Upper lobe of right lung (tissue), 1 donor: ENCODE measurements around the gene HCRTR1. TPM values are rescaled to one million over a fixed set of nuclear protein-coding genes. Genes with fewer than 3 reads are reported as not detected.

Experiments
- ATAC-seq: fragments of 200-7000 bp; cut with Tn5 transposase; one replicate; pipeline ENCODE4 v1.9.1; 2020; ENCODE audit warnings: mild to moderate bottlenecking, moderate library complexity
- DNase-seq: peaks from one replicate; pipeline ENCODE4 v3.0.0-alpha.2; 2020
- H3K27ac ChIP-seq: fragments of 200-600 bp; one replicate; pipeline ENCODE4 v1.8.0; 2022
- H3K27me3 ChIP-seq: fragments of 200-600 bp; one replicate; pipeline ENCODE4 v1.8.0; 2022; ENCODE audit warnings: mild to moderate bottlenecking
- H3K36me3 ChIP-seq: fragments of 200-600 bp; one replicate; pipeline ENCODE4 v1.8.0; 2022
- H3K4me1 ChIP-seq: fragments of 200-600 bp; one replicate; pipeline ENCODE4 v1.8.0; 2022
- H3K4me3 ChIP-seq: fragments of 200-600 bp; one replicate; pipeline ENCODE4 v1.8.0; 2022; ENCODE audit warnings: mild to moderate bottlenecking
- H3K9me3 ChIP-seq: fragments of 200-600 bp; one replicate; pipeline ENCODE4 v1.8.0; 2022
- intact Hi-C: fragments of 100-400 bp; cut with DNase I; formaldehyde crosslinking; loops from one replicate; pipeline ENCODE4 v1.11.0; 2022
- total RNA-seq: library from RNA; stranded (reverse); fragmentation: NEBNext Ultra II Directional; extraction: Animal tissue kit (Norgen Biotek cat#: 25700); gene quantifications from one replicate; pipeline ENCODE4 v1.2.1, GENCODE V29; 2021
- TF ChIP-seq, protein P1 (sequence below): fragments of 200-600 bp; IDR thresholded peaks from one replicate; pipeline ENCODE4 v1.8.0; 2022; ENCODE audit warnings: antibody characterized with exemption
- donor health status: DM: no; HTN: yes; CAD: no; lungs with severe emphysema.

Gene HCRTR1
- total RNA-seq, 1 donor from 2014 or later, result not detected

DNA sequence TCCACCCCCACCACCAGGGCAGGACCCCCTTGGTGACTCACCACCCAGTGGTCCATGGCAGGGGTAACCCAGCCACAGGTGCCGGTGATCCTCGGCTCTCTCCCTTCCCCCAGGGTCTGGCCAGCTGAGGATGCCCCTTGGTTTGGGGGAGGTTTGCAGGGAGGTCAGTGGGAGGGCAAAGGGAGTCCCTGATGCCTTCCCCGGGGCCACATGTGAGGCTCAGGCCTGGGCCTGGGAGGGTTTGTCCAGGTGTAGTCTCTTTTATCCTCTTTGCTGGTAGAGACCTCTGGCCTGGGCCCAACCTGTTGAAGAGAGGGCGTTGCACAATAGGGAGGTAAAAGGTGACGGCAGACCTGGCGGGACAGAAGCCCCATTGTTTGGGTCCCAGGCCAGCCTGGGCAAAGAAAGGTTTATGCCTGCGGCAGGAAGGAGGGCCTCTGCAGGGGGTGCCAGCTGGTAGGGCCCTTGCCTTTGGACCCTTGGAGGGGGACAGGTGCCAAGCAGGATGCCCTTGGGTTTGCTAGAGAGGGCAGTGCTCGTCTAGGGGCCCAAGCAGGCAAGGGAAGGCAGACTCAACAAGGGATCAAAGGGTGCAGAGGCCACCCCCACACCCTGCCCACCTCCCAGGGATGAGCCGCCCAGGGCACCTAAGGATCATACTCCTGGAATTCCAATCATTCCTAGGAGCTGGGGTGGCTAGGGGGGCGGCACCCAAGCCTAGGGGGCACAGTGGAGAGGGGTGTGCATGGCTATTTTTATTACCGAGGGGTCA is 41.9 kb upstream of the HCRTR1 start:
- Histone ChIP-seq H3K4me3 (peak overlapping the region; percentile 65), H3K27ac (peak overlapping the region; percentile 76), H3K36me3 (no peaks in the 10 kb centered on the region), H3K27me3 (no peaks in the 10 kb centered on the region), H3K9me3 (no peaks in the 10 kb centered on the region), H3K4me1 (peaks cover 41% of the 10 kb centered on the region)
- ATAC-seq (peak; percentile 15), DNase-seq (peak; percentile 84)
- TF ChIP-seq, protein P1, sequence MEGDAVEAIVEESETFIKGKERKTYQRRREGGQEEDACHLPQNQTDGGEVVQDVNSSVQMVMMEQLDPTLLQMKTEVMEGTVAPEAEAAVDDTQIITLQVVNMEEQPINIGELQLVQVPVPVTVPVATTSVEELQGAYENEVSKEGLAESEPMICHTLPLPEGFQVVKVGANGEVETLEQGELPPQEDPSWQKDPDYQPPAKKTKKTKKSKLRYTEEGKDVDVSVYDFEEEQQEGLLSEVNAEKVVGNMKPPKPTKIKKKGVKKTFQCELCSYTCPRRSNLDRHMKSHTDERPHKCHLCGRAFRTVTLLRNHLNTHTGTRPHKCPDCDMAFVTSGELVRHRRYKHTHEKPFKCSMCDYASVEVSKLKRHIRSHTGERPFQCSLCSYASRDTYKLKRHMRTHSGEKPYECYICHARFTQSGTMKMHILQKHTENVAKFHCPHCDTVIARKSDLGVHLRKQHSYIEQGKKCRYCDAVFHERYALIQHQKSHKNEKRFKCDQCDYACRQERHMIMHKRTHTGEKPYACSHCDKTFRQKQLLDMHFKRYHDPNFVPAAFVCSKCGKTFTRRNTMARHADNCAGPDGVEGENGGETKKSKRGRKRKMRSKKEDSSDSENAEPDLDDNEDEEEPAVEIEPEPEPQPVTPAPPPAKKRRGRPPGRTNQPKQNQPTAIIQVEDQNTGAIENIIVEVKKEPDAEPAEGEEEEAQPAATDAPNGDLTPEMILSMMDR, result no peak
- intact Hi-C loops, result no loop called here

GRCh38 chr1:31576201-31576669 is 41.3 kb upstream of the HCRTR1 start, which contains the start of gene TINAGL1:
Gene TINAGL1 (plus strand): TSS chr1:31576515. CDS start chr1:31577149, 634 bp downstream.
- Histone ChIP-seq H3K36me3 (no peaks in the 10 kb centered on the region), H3K27me3 (no peaks in the 10 kb centered on the region), H3K9me3 (no peaks in the 10 kb centered on the region), H3K27ac (peak within 1 kb of the TSS; percentile 76), H3K4me3 (peak within 1 kb of the TSS; percentile 65), H3K4me1 (peaks cover 41% of the 10 kb centered on the region)
- ATAC-seq (peak; percentile 80), DNase-seq (peak; percentile 85)
- intact Hi-C loops, result no loop called here
- TF ChIP-seq, protein P1, result no peak

GRCh38 chr1:31576743-31577455 is 40.6 kb upstream of the HCRTR1 start:
- no peak for ATAC-seq
- TF ChIP-seq, protein P1, result no peak
- DNase-seq, result peak; percentile 66

DNA sequence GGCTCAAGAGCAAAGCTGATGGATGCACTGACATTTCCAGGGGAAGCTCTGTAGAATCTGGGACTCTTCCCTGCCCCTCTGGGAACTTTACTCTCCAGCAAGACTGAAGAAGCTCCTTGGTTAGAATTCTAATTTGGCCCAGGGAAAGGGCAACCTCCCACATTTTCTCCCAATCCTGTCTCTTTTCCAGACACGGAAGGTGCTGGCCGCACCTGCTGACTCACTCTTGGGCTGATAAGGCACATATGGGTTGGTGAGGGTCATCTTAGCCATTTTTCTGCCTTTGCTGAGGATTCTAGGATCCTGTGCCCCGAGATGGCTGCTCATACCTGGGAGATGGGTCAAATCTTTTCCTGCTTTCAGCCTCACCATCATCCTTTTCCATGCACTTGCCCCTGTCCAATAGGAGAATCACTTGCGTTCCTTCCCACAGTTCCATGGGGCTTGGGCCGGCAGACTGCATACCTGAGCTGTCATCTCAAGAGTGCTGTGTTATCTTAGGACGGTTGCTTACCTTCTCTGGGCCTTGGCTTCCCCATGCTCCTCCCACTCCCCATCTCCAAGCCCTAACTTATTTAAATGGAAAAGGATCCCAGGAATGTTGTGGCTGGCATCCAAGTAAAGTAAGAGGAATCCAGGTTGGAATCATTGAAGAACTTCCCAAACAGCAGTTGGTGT is 39.8 kb upstream of the HCRTR1 start:
- Histone ChIP-seq H3K36me3 (no peaks in the 10 kb centered on the region), H3K27ac (peak overlapping the region; percentile 76), H3K27me3 (no peaks in the 10 kb centered on the region), H3K4me3 (peak overlapping the region; percentile 65), H3K9me3 (no peaks in the 10 kb centered on the region), H3K4me1 (peaks cover 46% of the 10 kb centered on the region)
- DNase-seq, result peak; percentile 57
- intact Hi-C loops, result no loop called here
- TF ChIP-seq, protein P1, result no peak
- peak; percentile 27 for ATAC-seq

More at GRCh38 chr1:31576743-31577455, 40.6 kb upstream of the HCRTR1 start:
- peaks cover 43% of the 10 kb centered on the region for H3K4me1 ChIP-seq
- H3K4me3 ChIP-seq, result peak overlapping the region; percentile 65
- no peaks in the 10 kb centered on the region for H3K36me3 ChIP-seq
- H3K9me3 ChIP-seq, result no peaks in the 10 kb centered on the region
- no peaks in the 10 kb centered on the region for H3K27me3 ChIP-seq
- intact Hi-C loops, result no loop called here
- peak overlapping the region; percentile 76 for H3K27ac ChIP-seq

DNA sequence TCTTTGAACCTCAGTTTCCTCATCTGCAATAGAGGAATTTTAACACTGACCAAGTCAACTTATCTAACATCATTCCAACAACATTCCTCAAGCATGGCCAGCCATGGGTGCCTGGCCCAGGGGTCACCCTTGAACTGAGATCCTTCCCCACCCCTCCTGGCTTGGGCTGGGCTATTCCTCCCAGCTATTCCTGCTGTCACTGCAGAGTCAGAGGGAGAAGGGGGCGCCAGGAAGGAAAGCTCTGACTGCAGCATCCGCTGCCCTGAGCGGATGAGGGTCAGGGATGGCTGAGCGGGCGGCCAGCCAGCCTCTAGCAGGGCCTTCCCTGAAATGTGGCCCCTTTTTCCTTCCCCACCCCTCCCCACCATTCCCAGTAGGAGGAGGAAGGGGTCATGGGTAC is 38.1 kb upstream of the HCRTR1 start:
- no peak for ATAC-seq
- peak; percentile 45 for DNase-seq
- TF ChIP-seq, protein P1, result no peak
- Histone ChIP-seq H3K4me3 (peak overlapping the region; percentile 36), H3K9me3 (no peaks in the 10 kb centered on the region), H3K27me3 (no peaks in the 10 kb centered on the region), H3K36me3 (no peaks in the 10 kb centered on the region), H3K27ac (peak overlapping the region; percentile 63), H3K4me1 (peaks cover 40% of the 10 kb centered on the region)
- intact Hi-C loops, result no loop called here
